Measurements from ENCODE around the gene PSMD2.

DNA sequence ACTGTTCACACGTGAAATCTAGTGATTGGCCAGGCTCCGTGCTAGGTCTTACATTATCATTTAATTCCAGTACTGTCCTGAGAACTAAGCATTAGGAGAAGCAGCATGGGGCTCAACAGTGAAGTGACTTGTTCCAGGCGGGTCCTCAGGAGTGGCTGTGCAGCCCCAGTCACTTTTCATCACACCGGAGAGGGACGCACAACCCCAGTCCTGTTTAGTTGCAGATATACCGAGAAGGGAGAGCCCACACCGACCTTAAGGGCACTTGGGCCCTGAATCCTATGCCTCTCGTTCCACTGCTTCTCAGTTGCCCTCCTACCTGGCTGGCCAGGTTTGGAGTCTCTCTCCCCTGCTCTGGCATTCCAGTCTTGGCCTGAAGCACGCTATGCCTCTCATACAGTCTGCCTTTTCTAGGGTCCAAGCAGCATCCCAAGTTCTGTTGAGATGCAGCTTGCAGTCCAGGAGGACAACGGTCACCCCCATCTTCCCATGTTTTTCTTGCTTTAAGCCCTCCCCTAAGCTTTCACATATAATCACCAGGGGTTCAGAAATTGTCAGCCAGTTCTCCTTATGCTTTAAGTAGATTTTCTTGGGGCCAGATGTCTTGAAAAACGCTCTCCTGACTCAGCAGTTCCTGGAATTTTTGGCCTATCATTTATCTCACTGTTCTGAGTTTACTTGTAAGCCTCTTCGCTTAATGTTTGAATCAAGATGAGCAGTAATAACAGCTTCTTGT is 48.4 kb downstream of the PSMD2 start:
- no peak for TF ChIP-seq CTCF (conservative IDR thresholded peaks at IDR 0.05; ENCODE audit: low read depth, low read length)
- no peak for TF ChIP-seq EZH2 (IDR thresholded peaks at IDR 0.05; ENCODE audit: borderline replicate concordance, low read depth, low read length, poor library complexity, severe bottlenecking)
